ACC112 (cell line): Measurements from ENCODE around the gene CRYZL1.
A peak's percentile ranks its signal among the peaks of the same experiment; 100 is the strongest.
"Not testable (repeated sequence)": the region's sequence is repeated elsewhere in the genome, so short reads cannot be mapped to it uniquely, and the experiment has no call there.

Source experiments
- H2AFZ ChIP-seq: fragments of 200-600 bp; sonication (generic); one replicate; pipeline ENCODE4 v1.6.0; 2017; ENCODE audit warnings: antibody characterized with exemption, low read length; ENCODE audit not compliant: unreplicated experiment
- H3K27ac ChIP-seq: fragments of 200-600 bp; sonication (generic); 2 replicates; pipeline ENCODE4 v1.5.1; 2014; ENCODE audit warnings: low read depth, mild to moderate bottlenecking, antibody characterized with exemption, low read length, moderate library complexity
- H3K27me3 ChIP-seq: fragments of 200-600 bp; sonication (generic); 2 replicates; pipeline ENCODE4 v1.6.1; 2014; ENCODE audit warnings: mild to moderate bottlenecking, antibody characterized with exemption, low read length, moderate library complexity, mixed read lengths; ENCODE audit not compliant: insufficient read depth
- H3K36me3 ChIP-seq: fragments of 200-600 bp; sonication (generic); 2 replicates; pipeline ENCODE4 v1.6.1; 2016; ENCODE audit warnings: mild to moderate bottlenecking, antibody characterized with exemption, low read length, moderate library complexity, mixed read lengths; ENCODE audit not compliant: insufficient read depth
- H3K4me1 ChIP-seq: fragments of 200-600 bp; sonication (generic); one replicate; pipeline ENCODE4 v1.6.1; 2016; ENCODE audit warnings: low read length, mixed read lengths; ENCODE audit not compliant: insufficient read depth, unreplicated experiment, control insufficient read depth
- H3K4me3 ChIP-seq: fragments of 200-600 bp; sonication (generic); 2 replicates; pipeline ENCODE4 v1.5.1; 2014; ENCODE audit warnings: mild to moderate bottlenecking, low read depth, low read length
- H3K79me2 ChIP-seq: fragments of 200-600 bp; sonication (generic); one replicate; pipeline ENCODE4 v1.6.0; 2016; ENCODE audit warnings: low read length; ENCODE audit not compliant: control insufficient read depth, unreplicated experiment, insufficient read depth

Gene CRYZL1

GRCh38 chr21:33634254-33634653, 7.3 kb downstream of the CRYZL1 start:
- Histone ChIP-seq H3K79me2 (peaks cover 29% of the 10 kb centered on the region), H3K4me1 (no peaks in the 10 kb centered on the region), H3K36me3 (peaks cover 14% of the 10 kb centered on the region), H3K4me3 (no peak overlapping the region), H3K27me3 (no peaks in the 10 kb centered on the region), H3K27ac (no peak overlapping the region), H2AFZ (no peak overlapping the region)

GRCh38 chr21:33626151-33626550, 15.4 kb downstream of the CRYZL1 start:
- not testable (repeated sequence) for H3K27ac ChIP-seq, H3K79me2 ChIP-seq, H3K4me3 ChIP-seq, H3K27me3 ChIP-seq, H3K4me1 ChIP-seq, H2AFZ ChIP-seq
- peaks cover 24% of the 10 kb centered on the region for H3K36me3 ChIP-seq

- Histone ChIP-seq H3K27me3 (no peaks in the 10 kb centered on the region), H3K36me3 (peaks cover 17% of the 10 kb centered on the region), H3K27ac (no peak overlapping the region), H3K79me2 (peaks cover 5% of the 10 kb centered on the region), H3K4me1 (no peaks in the 10 kb centered on the region), H2AFZ (no peak overlapping the region), H3K4me3 (no peak overlapping the region)
These were observed 19.3 kb downstream of the CRYZL1 start for GRCh38 chr21:33622253-33622652.

DNA sequence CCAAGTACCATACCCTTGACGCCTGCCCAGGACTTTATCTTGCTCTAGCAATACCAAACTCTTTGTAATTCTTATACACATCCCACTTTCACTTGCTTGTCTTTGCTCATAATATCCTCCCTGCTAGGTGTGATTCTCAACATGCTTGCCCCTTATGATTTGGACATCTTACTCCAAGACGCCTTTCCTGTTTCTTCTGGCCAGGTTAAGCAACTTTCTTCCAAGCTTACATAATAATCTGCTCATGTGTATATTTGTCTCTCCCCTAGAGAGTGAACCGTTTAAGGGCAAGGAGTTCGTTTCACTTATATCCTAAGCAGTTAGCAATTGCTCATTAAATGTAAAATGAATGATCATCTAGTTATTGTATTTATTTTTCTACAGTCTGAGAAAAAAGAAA, 21.8 kb downstream of the CRYZL1 start:
- Histone ChIP-seq H3K36me3 (peaks cover 22% of the 10 kb centered on the region), H3K4me3 (no peak overlapping the region), H3K27me3 (no peaks in the 10 kb centered on the region), H3K79me2 (no peaks in the 10 kb centered on the region), H3K27ac (no peak overlapping the region), H2AFZ (no peak overlapping the region), H3K4me1 (no peaks in the 10 kb centered on the region)

GRCh38 chr21:33618407-33618806, 23.1 kb downstream of the CRYZL1 start:
- no peak overlapping the region for H2AFZ ChIP-seq
- H3K27ac ChIP-seq: no peak overlapping the region
- H3K79me2 ChIP-seq: no peaks in the 10 kb centered on the region
- H3K4me3 ChIP-seq: no peak overlapping the region
- H3K36me3 ChIP-seq: peaks cover 18% of the 10 kb centered on the region
- H3K4me1 ChIP-seq: no peaks in the 10 kb centered on the region
- H3K27me3 ChIP-seq: no peaks in the 10 kb centered on the region

DNA sequence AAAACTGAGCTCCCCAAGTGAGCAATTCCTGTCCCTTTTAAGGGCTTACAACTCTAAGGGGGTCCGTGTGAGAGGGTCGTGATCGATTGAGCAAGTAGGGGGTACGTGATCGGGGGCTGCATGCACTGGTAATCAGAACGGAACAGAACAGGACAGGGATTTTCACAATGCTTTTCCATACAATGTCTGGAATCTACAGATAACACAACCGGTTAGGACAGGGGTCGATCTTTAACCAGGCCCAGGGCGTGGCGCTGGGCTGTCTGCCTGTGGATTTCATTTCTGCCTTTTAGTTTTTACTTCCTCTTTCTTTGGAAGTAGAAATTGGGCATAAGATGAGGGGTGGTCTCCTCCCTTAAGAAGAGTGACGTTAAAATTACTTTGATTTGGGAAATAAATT, 24.0 kb downstream of the CRYZL1 start:
- not testable (repeated sequence) for H3K4me3 ChIP-seq, H3K27me3 ChIP-seq
- H3K36me3 ChIP-seq: peaks cover 17% of the 10 kb centered on the region

GRCh38 chr21:33611006-33611744, 30.4 kb downstream of the CRYZL1 start:
- Histone ChIP-seq H3K79me2 (no peaks in the 10 kb centered on the region), H3K27ac (no peak overlapping the region), H3K36me3 (peaks cover 10% of the 10 kb centered on the region; the same call in 1 of the 2 replicates), H3K4me1 (no peaks in the 10 kb centered on the region), H3K4me3 (no peak overlapping the region), H3K27me3 (no peaks in the 10 kb centered on the region), H2AFZ (no peak overlapping the region)

More for the DNA sequence above, 24.0 kb downstream of the CRYZL1 start:
- not testable (repeated sequence) for H3K4me1 ChIP-seq, H3K27ac ChIP-seq, H3K79me2 ChIP-seq, H2AFZ ChIP-seq

DNA sequence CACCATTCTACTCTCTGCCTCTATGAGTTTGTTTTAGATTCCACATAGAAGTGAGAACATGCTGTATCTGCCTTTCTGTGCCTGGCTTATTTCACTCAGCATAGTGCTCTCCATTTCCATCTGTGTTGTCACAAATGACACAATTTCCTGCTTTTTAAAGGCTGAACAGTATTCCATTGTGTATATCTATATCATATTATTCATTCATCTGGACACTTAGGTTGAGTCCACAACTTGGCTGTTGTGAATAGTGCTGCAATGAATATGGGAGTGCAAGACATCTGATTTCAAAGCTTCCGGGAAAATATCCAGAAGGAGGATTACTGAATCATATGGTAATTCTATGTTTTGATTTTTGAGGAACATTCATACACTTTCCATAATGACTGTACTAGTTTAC, 33.0 kb downstream of the CRYZL1 start:
- Histone ChIP-seq H3K27ac (no peak overlapping the region), H3K4me1 (no peaks in the 10 kb centered on the region), H3K4me3 (no peak overlapping the region), H3K27me3 (no peaks in the 10 kb centered on the region), H2AFZ (no peak overlapping the region), H3K36me3 (peaks cover 6% of the 10 kb centered on the region; the same call in 1 of the 2 replicates), H3K79me2 (no peaks in the 10 kb centered on the region)

GRCh38 chr21:33598051-33598450, 43.5 kb downstream of the CRYZL1 start:
- H3K27ac ChIP-seq: no peak overlapping the region
- H2AFZ ChIP-seq: no peak overlapping the region
- no peaks in the 10 kb centered on the region for H3K4me1 ChIP-seq
- H3K36me3 ChIP-seq: peaks cover 14% of the 10 kb centered on the region
- H3K27me3 ChIP-seq: no peaks in the 10 kb centered on the region
- no peaks in the 10 kb centered on the region for H3K79me2 ChIP-seq
- no peak overlapping the region for H3K4me3 ChIP-seq

DNA sequence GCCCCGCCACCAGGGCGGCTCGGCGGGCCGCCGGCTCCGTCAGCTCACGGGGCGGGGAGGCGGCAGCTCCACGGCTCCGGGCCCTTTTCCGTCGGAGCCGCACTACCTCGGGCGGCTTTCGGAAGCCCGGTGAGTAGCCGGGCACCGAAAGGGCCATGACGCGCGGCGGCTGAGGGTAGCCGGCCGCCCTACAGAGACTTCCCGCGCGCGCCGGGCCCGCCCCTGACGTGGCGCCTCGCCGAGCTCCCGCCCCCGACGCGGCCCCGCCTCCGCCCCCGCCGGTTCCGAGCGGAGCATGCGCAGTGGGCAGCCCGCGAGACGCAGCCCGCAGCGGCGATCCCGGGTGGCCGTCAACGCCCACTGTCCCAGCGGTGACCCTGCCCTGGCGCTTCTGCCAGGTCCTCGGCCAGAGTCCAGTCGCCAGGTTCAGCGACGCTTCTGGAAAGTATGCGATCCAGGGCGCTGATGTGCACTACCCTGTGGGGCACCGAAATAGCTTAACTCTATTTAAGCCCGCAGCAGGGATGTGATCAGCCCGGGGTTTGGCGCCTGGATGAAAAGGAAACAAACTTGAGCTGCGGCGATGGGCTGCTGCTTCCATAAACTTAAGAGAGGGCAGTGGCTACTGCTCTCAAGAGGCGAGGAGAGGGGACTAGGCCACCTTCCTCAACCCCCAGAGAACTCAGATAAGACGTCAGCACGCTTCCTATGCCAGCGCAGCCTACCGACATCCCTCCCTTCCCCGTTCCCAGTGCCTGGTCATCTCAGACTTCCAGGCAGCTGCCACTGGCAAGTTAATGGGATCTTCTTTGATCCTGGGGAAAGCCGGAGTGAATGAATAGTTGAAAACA, 52.8 kb downstream of the CRYZL1 start, which contains the start of gene DONSON:
DONSON (minus strand) TSS at position 200 of the 851 bp plus-strand sequence; CDS start at position 157, 43 bp downstream.
- peak within 1 kb of the TSS; percentile 92 for H2AFZ ChIP-seq
- peak within 1 kb of the TSS; percentile 84 for H3K27ac ChIP-seq
- no peaks in the 10 kb centered on the region for H3K27me3 ChIP-seq

More for the DNA sequence above, 52.8 kb downstream of the CRYZL1 start, which contains the start of gene DONSON:
- Histone ChIP-seq H3K79me2 (peaks cover 37% of the 10 kb centered on the region), H3K4me3 (peak within 1 kb of the TSS; percentile 94), H3K36me3 (peaks cover 18% of the 10 kb centered on the region), H3K4me1 (peaks cover 23% of the 10 kb centered on the region)
